ENCODE data around the gene KLHDC9.

DNA sequence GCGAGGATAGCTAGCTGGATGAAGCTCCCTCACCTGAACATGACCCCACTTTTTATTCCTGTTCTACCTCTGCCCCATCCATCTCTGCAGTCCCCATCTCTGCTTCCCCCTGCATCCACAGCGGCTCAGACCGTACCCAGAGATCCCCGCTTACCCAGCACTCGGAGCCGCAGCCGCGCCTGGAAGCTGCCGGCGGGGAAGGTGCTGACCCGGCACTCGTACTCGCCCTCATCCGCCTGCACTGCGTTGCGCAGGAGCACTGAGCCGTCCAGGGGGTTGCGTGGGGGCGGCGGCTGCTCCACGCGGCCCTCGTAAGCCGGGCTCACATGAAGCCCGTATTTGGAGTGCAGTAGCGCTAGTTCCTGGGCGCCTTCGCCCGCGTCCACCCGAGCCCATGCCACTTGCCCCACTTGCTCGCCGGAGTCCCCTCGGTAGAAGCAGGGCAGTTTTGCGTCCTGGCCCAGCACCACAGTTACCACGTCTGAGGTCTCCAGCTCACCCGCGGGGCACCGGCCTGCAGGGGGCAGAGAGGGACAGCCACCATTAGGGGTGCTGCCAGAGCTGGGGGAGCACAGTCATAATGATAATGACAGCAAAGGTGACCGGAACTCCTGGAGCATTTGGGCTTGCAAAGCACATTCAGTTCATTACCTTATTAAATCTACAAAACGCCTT lies 18.6 kb upstream of the KLHDC9 start:
- TF ChIP-seq SUZ12 (IDR thresholded peaks at IDR 0.05), result no peak
- no peak for TF ChIP-seq ELF4 (IDR thresholded peaks at IDR 0.05)
- no peak for TF ChIP-seq BHLHE40 (IDR thresholded peaks at IDR 0.05; ENCODE audit: borderline replicate concordance)
- no peak for TF ChIP-seq SP1 (IDR thresholded peaks at IDR 0.05)
- no peak for TF ChIP-seq FOXM1 (IDR thresholded peaks at IDR 0.05; ENCODE audit: borderline replicate concordance)

Data from HEK293T (cell line).